Neural cell (in vitro differentiated cells): ENCODE results near the gene ACTL8. TPM values are rescaled to one million over a fixed set of nuclear protein-coding genes. Genes with fewer than 3 reads are reported as not detected.

Experiments used
- H2AFZ ChIP-seq: fragments of 200-600, 300-800 bp; sonication (generic), shearing (Covaris generic); 2 replicates; pipeline ENCODE4 v1.6.0; 2014; ENCODE audit warnings: low read depth, mild to moderate bottlenecking, antibody characterized with exemption, low read length, moderate library complexity
- H3F3A ChIP-seq: fragments of 200-600 bp; shearing (Covaris generic); 2 replicates; pipeline ENCODE4 v1.6.1; 2016; ENCODE audit warnings: mild to moderate bottlenecking, moderate library complexity, mixed read lengths, antibody characterized with exemption, low read length; ENCODE audit not compliant: insufficient read depth, poor library complexity, severe bottlenecking
- H3K27ac ChIP-seq: fragments of 200-600, 300-800 bp; sonication (generic), shearing (Covaris generic); 2 replicates; pipeline ENCODE4 v1.5.1; 2014; ENCODE audit warnings: mild to moderate bottlenecking, low read length, moderate library complexity
- H3K27me3 ChIP-seq: fragments of 300-800, 200-600 bp; sonication (generic), shearing (Covaris generic); 2 replicates; pipeline ENCODE4 v1.6.0; 2014; ENCODE audit warnings: mild to moderate bottlenecking, low read depth, low read length, moderate library complexity; ENCODE audit not compliant: insufficient read depth
- H3K36me3 ChIP-seq: fragments of 300-800, 200-600 bp; sonication (generic), shearing (Covaris generic); 2 replicates; pipeline ENCODE4 v1.5.1; 2014; ENCODE audit warnings: mild to moderate bottlenecking, antibody characterized with exemption, low read length, moderate library complexity; ENCODE audit not compliant: insufficient read depth
- H3K4me2 ChIP-seq: fragments of 300-800, 200-600 bp; sonication (generic), shearing (Covaris generic); 2 replicates; pipeline ENCODE4 v1.6.0; 2014; ENCODE audit warnings: mild to moderate bottlenecking, low read length
- H3K4me3 ChIP-seq: fragments of 300-800, 200-600 bp; sonication (generic), shearing (Covaris generic); 2 replicates; pipeline ENCODE4 v1.5.1; 2014; ENCODE audit warnings: mild to moderate bottlenecking, low read length, moderate library complexity
- H3K79me2 ChIP-seq: fragments of 200-600 bp; shearing (Covaris generic); replicated peaks from 2 replicates; pipeline ENCODE4 v1.6.0; 2014; ENCODE audit warnings: mild to moderate bottlenecking, low read length, moderate library complexity; ENCODE audit not compliant: insufficient read depth
- H3K9ac ChIP-seq: fragments of 300-800, 200-600 bp; sonication (generic), shearing (Covaris generic); 2 replicates; pipeline ENCODE4 v1.6.1; 2016; ENCODE audit warnings: mild to moderate bottlenecking, low read length, mixed read lengths
- H3K9me2 ChIP-seq: fragments of 200-600 bp; shearing (Covaris generic); 2 replicates; pipeline ENCODE4 v1.6.1; 2016; ENCODE audit warnings: mild to moderate bottlenecking, low read length, mixed read lengths; ENCODE audit not compliant: insufficient read depth
- H3K9me3 ChIP-seq: fragments of 200-600, 300-800 bp; sonication (generic), shearing (Covaris generic); 2 replicates; pipeline ENCODE4 v1.6.1; 2016; ENCODE audit warnings: mild to moderate bottlenecking, mixed run types, low read length, moderate library complexity, mixed read lengths
- H4K20me1 ChIP-seq: fragments of 200-600 bp; shearing (Covaris generic); 2 replicates; pipeline ENCODE4 v1.6.1; 2016; ENCODE audit warnings: mild to moderate bottlenecking, mixed run types; ENCODE audit not compliant: insufficient read depth
- CTCF ChIP-seq: fragments of 450-650 bp; IDR thresholded peaks from 2 replicates; pipeline ENCODE4 v1.5.1; 2014; ENCODE audit warnings: antibody characterized with exemption, mild to moderate bottlenecking, moderate library complexity; ENCODE audit not compliant: poor library complexity, severe bottlenecking
- EP300 ChIP-seq: fragments of 450-650 bp; conservative IDR thresholded peaks from 2 replicates; pipeline ENCODE4 v1.6.1; 2014; ENCODE audit warnings: antibody characterized with exemption, mild to moderate bottlenecking, moderate library complexity; ENCODE audit not compliant: poor library complexity, severe bottlenecking
- EZH2 ChIP-seq: fragments of 200-600, 300-800 bp; shearing (Covaris generic), sonication (generic); IDR thresholded peaks from 2 replicates; pipeline ENCODE4 v1.6.1; 2014; ENCODE audit warnings: antibody characterized with exemption, low read length, borderline replicate concordance, mild to moderate bottlenecking; ENCODE audit not compliant: insufficient read depth, poor library complexity, severe bottlenecking
- MXI1 ChIP-seq: fragments of 450-650 bp; conservative IDR thresholded peaks from 2 replicates; pipeline ENCODE4 v1.6.1; 2014; ENCODE audit warnings: antibody characterized with exemption, mild to moderate bottlenecking; ENCODE audit not compliant: poor library complexity, severe bottlenecking
- POLR2AphosphoS5 ChIP-seq: IDR thresholded peaks from 2 replicates; pipeline ENCODE4 v1.6.1; 2012
- RAD21 ChIP-seq: fragments of 450-650 bp; conservative IDR thresholded peaks from 2 replicates; pipeline ENCODE4 v1.6.1; 2014; ENCODE audit warnings: antibody characterized with exemption, mild to moderate bottlenecking, moderate library complexity
- REST ChIP-seq: IDR thresholded peaks from 2 replicates; pipeline ENCODE4 v1.6.1; 2012; ENCODE audit warnings: borderline replicate concordance
- SMC3 ChIP-seq: fragments of 450-650 bp; conservative IDR thresholded peaks from 2 replicates; pipeline ENCODE4 v1.6.1; 2014; ENCODE audit warnings: antibody characterized with exemption, mild to moderate bottlenecking, moderate library complexity; ENCODE audit not compliant: poor library complexity
- TAF1 ChIP-seq: IDR thresholded peaks from 2 replicates; pipeline ENCODE4 v1.6.1; 2012; ENCODE audit warnings: low read depth
- polyA plus RNA-seq: library from polyadenylated mRNA; depleted of rRNA; stranded (reverse); fragments of >200 nt; gene quantifications from 2 replicates; pipeline ENCODE4 v1.2.3, GENCODE V29; 2014

ACTL8 gene
- polyA plus RNA-seq, 1 donor from 2014 or later: not detected

GRCh38 chr1:17860812-17861211, 105.7 kb downstream of the ACTL8 start:
- Histone ChIP-seq H3K36me3 (no peaks in the 10 kb centered on the region), H4K20me1 (no peaks in the 10 kb centered on the region), H3K79me2 (no peaks in the 10 kb centered on the region), H3K9me3 (no peaks in the 10 kb centered on the region), H3K9ac (no peak overlapping the region), H3K9me2 (no peaks in the 10 kb centered on the region), H3K4me3 (no peak overlapping the region), H3F3A (no peaks in the 10 kb centered on the region), H3K4me2 (no peak overlapping the region), H3K27me3 (no peaks in the 10 kb centered on the region), H3K27ac (no peak overlapping the region), H2AFZ (no peak overlapping the region)
- TF ChIP-seq SMC3 (no peak), CTCF (no peak), POLR2AphosphoS5 (no peak), EZH2 (no peak), EP300 (no peak), MXI1 (no peak), RAD21 (no peak), REST (no peak), TAF1 (no peak)

- H3K9me3 ChIP-seq: no peaks in the 10 kb centered on the region
- no peak overlapping the region for H3K4me3 ChIP-seq
- no peak overlapping the region for H2AFZ ChIP-seq
- no peak overlapping the region for H3K9ac ChIP-seq
- H3K27ac ChIP-seq: no peak overlapping the region
- no peak overlapping the region for H3K4me2 ChIP-seq
- TF ChIP-seq EP300 (no peak), MXI1 (no peak), POLR2AphosphoS5 (no peak), RAD21 (no peak), TAF1 (no peak), CTCF (no peak), SMC3 (no peak), REST (no peak), EZH2 (no peak)
- no peaks in the 10 kb centered on the region for H3K36me3 ChIP-seq
- H3K79me2 ChIP-seq: no peaks in the 10 kb centered on the region
- H3K9me2 ChIP-seq: no peaks in the 10 kb centered on the region
- H4K20me1 ChIP-seq: no peaks in the 10 kb centered on the region
- H3F3A ChIP-seq: no peaks in the 10 kb centered on the region
- H3K27me3 ChIP-seq: no peaks in the 10 kb centered on the region
These were observed 106.6 kb downstream of the ACTL8 start for GRCh38 chr1:17861685-17862084.
